ENCODE results near the gene CENPO. TPM values are rescaled to one million over a fixed set of nuclear protein-coding genes. Genes with fewer than 3 reads are reported as not detected.
A peak's percentile ranks its signal among the peaks of the same experiment; 100 is the strongest.

The CENPO gene
- total RNA-seq, 1 donor from 2014 or later: 69.3 TPM

DNA sequence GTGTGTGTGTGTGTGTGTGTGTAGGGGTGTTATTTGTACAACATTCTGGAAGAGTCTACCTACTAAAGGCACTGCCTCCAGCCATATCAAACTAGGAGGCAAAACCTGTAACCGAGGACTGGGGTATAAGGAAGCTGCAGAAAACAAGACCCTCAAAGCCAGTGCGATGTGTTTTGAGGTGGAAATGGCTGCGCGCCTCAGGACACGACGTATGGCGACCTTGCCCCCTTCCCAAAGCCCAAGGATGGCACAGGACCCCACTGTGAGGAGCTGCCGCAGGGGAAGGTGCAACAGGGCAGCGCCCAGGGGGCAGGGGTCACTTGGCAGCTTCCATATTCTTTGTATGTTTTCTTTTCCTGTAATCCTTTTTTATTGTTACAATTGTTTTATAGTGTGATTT is 59.8 kb downstream of the CENPO start:
- TF ChIP-seq, protein P1, sequence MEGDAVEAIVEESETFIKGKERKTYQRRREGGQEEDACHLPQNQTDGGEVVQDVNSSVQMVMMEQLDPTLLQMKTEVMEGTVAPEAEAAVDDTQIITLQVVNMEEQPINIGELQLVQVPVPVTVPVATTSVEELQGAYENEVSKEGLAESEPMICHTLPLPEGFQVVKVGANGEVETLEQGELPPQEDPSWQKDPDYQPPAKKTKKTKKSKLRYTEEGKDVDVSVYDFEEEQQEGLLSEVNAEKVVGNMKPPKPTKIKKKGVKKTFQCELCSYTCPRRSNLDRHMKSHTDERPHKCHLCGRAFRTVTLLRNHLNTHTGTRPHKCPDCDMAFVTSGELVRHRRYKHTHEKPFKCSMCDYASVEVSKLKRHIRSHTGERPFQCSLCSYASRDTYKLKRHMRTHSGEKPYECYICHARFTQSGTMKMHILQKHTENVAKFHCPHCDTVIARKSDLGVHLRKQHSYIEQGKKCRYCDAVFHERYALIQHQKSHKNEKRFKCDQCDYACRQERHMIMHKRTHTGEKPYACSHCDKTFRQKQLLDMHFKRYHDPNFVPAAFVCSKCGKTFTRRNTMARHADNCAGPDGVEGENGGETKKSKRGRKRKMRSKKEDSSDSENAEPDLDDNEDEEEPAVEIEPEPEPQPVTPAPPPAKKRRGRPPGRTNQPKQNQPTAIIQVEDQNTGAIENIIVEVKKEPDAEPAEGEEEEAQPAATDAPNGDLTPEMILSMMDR (conservative IDR thresholded peaks at IDR 0.05): no peak
- no peaks in the 10 kb centered on the region for H3K27me3 Mint-ChIP-seq (ENCODE audit: low read depth)
- H3K4me1 Mint-ChIP-seq: peaks cover 18% of the 10 kb centered on the region
- H3K4me3 Mint-ChIP-seq: no peak overlapping the region
- no peaks in the 10 kb centered on the region for H3K9me3 Mint-ChIP-seq
- DNase-seq (ENCODE audit: low read depth, low spot score): no peak
- H3K27ac Mint-ChIP-seq (ENCODE audit: unreplicated experiment): no peak overlapping the region
- H3K36me3 Mint-ChIP-seq (ENCODE audit: low read depth): peaks cover 4% of the 10 kb centered on the region

DNA sequence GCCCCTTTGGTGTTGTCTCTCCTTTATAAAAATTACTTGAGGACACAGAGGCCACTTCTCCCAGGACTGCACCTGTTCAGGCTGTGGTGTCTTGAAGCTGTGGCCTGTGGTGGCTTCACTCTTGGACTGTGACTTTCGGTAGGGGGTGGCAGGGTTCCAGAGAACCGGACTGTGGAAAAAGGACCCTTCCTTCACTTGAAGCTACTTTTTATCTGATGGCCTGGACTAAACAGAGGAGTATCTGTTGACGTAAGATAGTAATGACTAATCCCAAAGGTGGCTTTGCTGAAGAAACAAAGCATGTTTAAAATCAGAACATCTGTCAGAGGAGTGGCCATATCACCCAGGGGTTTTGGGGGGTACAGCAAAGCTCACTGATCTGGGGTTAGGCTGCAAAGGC is 60.8 kb downstream of the CENPO start:
- TF ChIP-seq, protein P1 (conservative IDR thresholded peaks at IDR 0.05): no peak
- peaks cover 4% of the 10 kb centered on the region for H3K36me3 Mint-ChIP-seq (ENCODE audit: low read depth)
- H3K4me1 Mint-ChIP-seq: peaks cover 18% of the 10 kb centered on the region
- no peaks in the 10 kb centered on the region for H3K9me3 Mint-ChIP-seq
- no peak overlapping the region for H3K4me3 Mint-ChIP-seq
- no peaks in the 10 kb centered on the region for H3K27me3 Mint-ChIP-seq (ENCODE audit: low read depth)
- peak overlapping the region; percentile 13 for H3K27ac Mint-ChIP-seq (ENCODE audit: unreplicated experiment)
- no peak for DNase-seq (ENCODE audit: low read depth, low spot score)

DNA sequence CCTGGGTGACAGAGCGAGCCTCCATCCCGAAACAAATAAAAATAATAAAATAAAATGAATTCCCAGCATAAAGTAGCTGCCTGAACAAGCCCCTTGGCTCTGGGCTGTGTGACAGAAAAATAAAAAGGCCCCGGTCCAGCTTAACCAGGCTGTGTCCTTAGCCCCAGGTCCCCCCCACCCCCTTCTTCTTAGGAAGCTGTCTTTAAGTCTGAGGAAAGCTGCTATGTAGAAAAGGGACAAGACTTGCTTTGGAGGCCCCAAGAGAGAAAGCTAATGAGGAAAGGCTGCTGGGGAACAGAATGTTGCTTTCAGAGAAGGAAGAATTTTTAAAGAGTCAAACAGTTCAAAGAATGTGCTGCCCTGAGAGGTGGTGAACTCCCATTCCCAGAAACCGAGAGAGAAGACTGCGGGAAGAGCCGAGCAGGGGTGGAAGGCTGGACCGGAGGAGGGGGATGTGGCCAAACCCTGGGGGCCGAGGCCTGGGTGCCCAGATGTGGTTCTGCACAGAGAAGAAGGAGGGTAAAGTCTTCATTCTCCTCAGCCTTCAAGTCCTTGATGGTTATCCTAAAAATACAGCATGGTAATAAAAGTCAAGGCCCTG is 61.9 kb downstream of the CENPO start:
- no peak overlapping the region for H3K27ac Mint-ChIP-seq (ENCODE audit: unreplicated experiment)
- peaks cover 18% of the 10 kb centered on the region for H3K4me1 Mint-ChIP-seq
- no peaks in the 10 kb centered on the region for H3K27me3 Mint-ChIP-seq (ENCODE audit: low read depth)
- H3K36me3 Mint-ChIP-seq (ENCODE audit: low read depth): peaks cover 4% of the 10 kb centered on the region
- no peak overlapping the region for H3K4me3 Mint-ChIP-seq
- TF ChIP-seq, protein P1 (conservative IDR thresholded peaks at IDR 0.05): no peak
- DNase-seq (ENCODE audit: low read depth, low spot score): no peak
- no peaks in the 10 kb centered on the region for H3K9me3 Mint-ChIP-seq

DNA sequence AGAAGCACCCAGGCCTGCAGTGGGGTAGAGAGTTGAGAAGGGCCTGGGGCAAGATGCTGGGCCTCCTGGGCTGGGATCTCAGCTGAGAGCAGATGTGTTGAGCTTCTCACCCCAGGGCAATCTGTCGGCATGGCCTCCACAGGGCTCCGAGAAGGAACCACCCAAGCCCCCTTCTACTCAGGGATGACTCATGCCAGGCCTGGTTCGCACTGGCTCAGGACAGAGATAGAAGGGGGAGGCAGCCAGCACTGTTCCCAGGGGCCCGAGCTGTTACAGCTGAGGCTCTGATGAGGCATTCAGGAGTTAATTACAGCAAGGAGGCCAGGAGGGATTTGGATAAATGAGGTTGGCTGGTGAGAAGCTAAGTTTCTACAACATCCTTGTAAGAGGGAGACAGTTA is 62.5 kb downstream of the CENPO start:
- Mint-ChIP-seq H3K9me3 (no peaks in the 10 kb centered on the region), H3K4me1 (peaks cover 18% of the 10 kb centered on the region), H3K27ac (ENCODE audit: unreplicated experiment) (peak overlapping the region; percentile 89), H3K27me3 (ENCODE audit: low read depth) (no peaks in the 10 kb centered on the region), H3K4me3 (no peak overlapping the region), H3K36me3 (ENCODE audit: low read depth) (peaks cover 4% of the 10 kb centered on the region)
- TF ChIP-seq, protein P1 (conservative IDR thresholded peaks at IDR 0.05): no peak
- no peak for DNase-seq (ENCODE audit: low read depth, low spot score)

DNA sequence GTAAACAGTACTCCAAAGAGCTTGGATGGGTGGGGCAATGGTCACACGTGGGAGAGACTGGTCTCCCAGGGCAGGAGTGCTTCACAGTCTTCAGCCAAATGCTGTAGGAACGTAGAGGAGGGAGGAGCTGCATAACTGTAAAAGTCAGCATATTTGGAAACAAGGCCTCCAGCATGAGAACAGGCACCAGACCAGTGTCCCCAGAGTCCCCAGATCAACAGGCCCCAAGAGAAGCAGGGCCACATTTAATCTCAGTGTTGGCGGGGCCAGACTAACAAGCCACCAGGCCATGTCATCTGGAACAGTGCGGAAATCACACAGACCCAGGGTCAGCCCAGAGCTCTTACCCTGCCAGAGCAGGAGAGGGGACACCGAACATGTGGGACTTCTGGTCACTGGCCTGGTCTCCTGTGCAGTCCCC is 63.6 kb downstream of the CENPO start:
- peaks cover 4% of the 10 kb centered on the region for H3K36me3 Mint-ChIP-seq (ENCODE audit: low read depth)
- H3K27ac Mint-ChIP-seq (ENCODE audit: unreplicated experiment): no peak overlapping the region
- TF ChIP-seq, protein P1 (conservative IDR thresholded peaks at IDR 0.05): no peak
- H3K9me3 Mint-ChIP-seq: no peaks in the 10 kb centered on the region
- DNase-seq (ENCODE audit: low read depth, low spot score): no peak
- H3K4me3 Mint-ChIP-seq: no peak overlapping the region
- H3K4me1 Mint-ChIP-seq: peaks cover 18% of the 10 kb centered on the region
- no peaks in the 10 kb centered on the region for H3K27me3 Mint-ChIP-seq (ENCODE audit: low read depth)

Data from neural crest cell (in vitro differentiated cells).